Measurements from ENCODE around the gene LAMB2. TPM values are rescaled to one million over a fixed set of nuclear protein-coding genes. Genes with fewer than 3 reads are reported as not detected.

The LAMB2 gene

GRCh38 chr3:49076116-49076515 lies 56.7 kb downstream of the LAMB2 start:
- Histone ChIP-seq H3K4me2 (ENCODE audit: insufficient read depth, low read length, poor library complexity, severe bottlenecking) (no peak overlapping the region), H3K36me3 (replicated peaks in 1 of 2; ENCODE audit: control insufficient read depth in 2 of 2, insufficient read depth in 2 of 2, low read length in 2 of 2) (peaks cover 35 to 87% of the 10 kb centered on the region in 2 donors), H2BK15ac (ENCODE audit: low read length) (no peak overlapping the region), H2BK5ac (ENCODE audit: low read length) (no peak overlapping the region), H3K14ac (ENCODE audit: low read length) (no peak overlapping the region), H2BK12ac (ENCODE audit: low read length) (no peak overlapping the region), H3K18ac (ENCODE audit: low read length) (no peak overlapping the region), H3K27me3 (ENCODE audit: control insufficient read depth in 3 of 3, insufficient read depth in 3 of 3, low read depth in 1 of 3, low read length in 3 of 3) (no peaks in the 10 kb centered on the region), H3K79me1 (ENCODE audit: low read depth, low read length) (peaks cover 6% of the 10 kb centered on the region), H3K9ac (ENCODE audit: low read depth, low read length, poor library complexity) (no peak overlapping the region), H4K8ac (ENCODE audit: low read depth, low read length) (no peak overlapping the region), H3K9me3 (replicated peaks in 1 of 2; ENCODE audit: control insufficient read depth in 2 of 2, insufficient read depth in 1 of 2, low read depth in 1 of 2, low read length in 2 of 2) (peaks cover 0 to 5% of the 10 kb centered on the region in 2 donors), H3K4me3 (ENCODE audit: low read length in 2 of 2) (peak overlapping the region in 1 of 2 donors; percentile 61), H3K4ac (ENCODE audit: low read length) (no peak overlapping the region), H3K27ac (replicated peaks; ENCODE audit: low read length) (no peak overlapping the region), H3K4me1 (ENCODE audit: control insufficient read depth in 2 of 2, insufficient read depth in 1 of 2, low read depth in 1 of 2, low read length in 2 of 2) (no peaks in the 10 kb centered on the region), H2AK5ac (ENCODE audit: low read depth, low read length) (no peak overlapping the region), H2BK120ac (ENCODE audit: low read depth, low read length) (no peak overlapping the region), H4K91ac (ENCODE audit: low read depth, low read length, poor library complexity) (no peak overlapping the region), H3K23ac (ENCODE audit: low read depth, low read length, poor library complexity) (no peak overlapping the region), H2AFZ (ENCODE audit: low read length) (no peak overlapping the region)
- no peak for DNase-seq (ENCODE audit: low spot score)
- no CpG with 5 or more reads among the region's 13 CpGs for WGBS, 2 donors (ENCODE audit: extremely low coverage in 2 of 2, insufficient read length in 2 of 2, insufficient replicate concordance in 1 of 2)

Small RNA genes within 50 kb of the gene (small RNA-seq; reads per million reads assigned to genes)
- gene RN7SL182P (ENCODE audit: insufficient read depth), result not detected
